HFFc6 (cell line): ENCODE results near the gene BEND2. TPM values are rescaled to one million over a fixed set of nuclear protein-coding genes. Genes with fewer than 3 reads are reported as not detected.
"Not testable (repeated sequence)": the region's sequence is repeated elsewhere in the genome, so short reads cannot be mapped to it uniquely, and the experiment has no call there.

ENCODE experiments used
- DNase-seq: peaks from one replicate; pipeline ENCODE4 v3.0.0-alpha.2; 2018
- H3K27ac Mint-ChIP-seq: 2 replicates; pipeline ENCODE4 v1.8.0; 2020; ENCODE audit warnings: mild to moderate bottlenecking, mixed read lengths
- H3K27me3 Mint-ChIP-seq: 2 replicates; pipeline ENCODE4 v1.8.0; 2021; ENCODE audit warnings: mild to moderate bottlenecking, moderate library complexity, mixed read lengths; ENCODE audit not compliant: insufficient read depth
- H3K36me3 Mint-ChIP-seq: 2 replicates; pipeline ENCODE4 v1.8.0; 2021; ENCODE audit warnings: low read depth, mixed read lengths
- H3K4me1 Mint-ChIP-seq: 2 replicates; pipeline ENCODE4 v1.8.0; 2020; ENCODE audit warnings: low read depth, mixed read lengths
- H3K4me3 Mint-ChIP-seq: 2 replicates; pipeline ENCODE4 v1.8.0; 2020; ENCODE audit warnings: mild to moderate bottlenecking, moderate library complexity, mixed read lengths
- H3K9me3 Mint-ChIP-seq: 2 replicates; pipeline ENCODE4 v1.8.0; 2020; ENCODE audit warnings: mild to moderate bottlenecking, mixed read lengths
- long read RNA-seq: library from polyadenylated mRNA; unstranded; transcript quantifications from one replicate; pipeline ENCODE4 v2.0.0, GENCODE V29; 2019
- total RNA-seq, 6 experiments: library from RNA; stranded (reverse); fragmentation: NEBNext Ultra II Directional; extraction: Animal tissue kit (Norgen Biotek cat#: 25700); gene quantifications; 2 replicates in 1 of 6; 3 replicates in 5 of 6; pipeline ENCODE4 v1.2.3, GENCODE V29; 2021
- TF ChIP-seq, protein P1 (sequence below): fragments of 200-600 bp; sonication (generic); IDR thresholded peaks from 2 replicates; pipeline ENCODE4 v1.5.0; 2021; ENCODE audit warnings: antibody characterized with exemption, mild to moderate bottlenecking

BEND2 gene
- not detected for total RNA-seq
- long read RNA-seq, result 0 reads

DNA sequence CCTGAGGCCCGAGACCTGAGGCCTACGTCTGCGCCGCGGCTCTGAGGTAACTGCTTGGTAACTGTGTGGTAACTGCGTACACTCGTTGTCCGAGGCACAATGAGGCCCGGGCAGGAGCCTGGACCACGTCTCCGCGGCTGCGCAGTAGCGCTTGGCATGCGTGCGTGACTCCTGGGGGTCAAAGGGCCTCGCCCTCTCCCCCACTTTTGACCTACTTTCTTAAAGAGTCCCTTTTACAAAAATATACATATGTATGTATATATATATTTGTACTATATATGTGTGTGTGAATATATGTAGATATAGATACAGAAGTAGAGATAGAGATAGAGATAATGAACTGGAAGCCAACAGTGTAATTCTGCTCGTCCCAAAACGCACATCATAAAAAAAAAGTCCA, at the start of gene BEND2:
BEND2 (minus strand) TSS at position 101 of the 400 bp plus-strand sequence. CDS start 136 bp downstream, outside the sequence.
- Mint-ChIP-seq H3K27ac (no peak within 1 kb of the TSS), H3K36me3 (no peaks in the 10 kb centered on the region), H3K27me3 (peaks cover 1% of the 10 kb centered on the region; the same call in 1 of the 2 replicates), H3K4me3 (no peak within 1 kb of the TSS), H3K4me1 (no peaks in the 10 kb centered on the region), H3K9me3 (peaks cover 4% of the 10 kb centered on the region; the same call in 1 of the 2 replicates)
- no peak for DNase-seq
- TF ChIP-seq, protein P1, sequence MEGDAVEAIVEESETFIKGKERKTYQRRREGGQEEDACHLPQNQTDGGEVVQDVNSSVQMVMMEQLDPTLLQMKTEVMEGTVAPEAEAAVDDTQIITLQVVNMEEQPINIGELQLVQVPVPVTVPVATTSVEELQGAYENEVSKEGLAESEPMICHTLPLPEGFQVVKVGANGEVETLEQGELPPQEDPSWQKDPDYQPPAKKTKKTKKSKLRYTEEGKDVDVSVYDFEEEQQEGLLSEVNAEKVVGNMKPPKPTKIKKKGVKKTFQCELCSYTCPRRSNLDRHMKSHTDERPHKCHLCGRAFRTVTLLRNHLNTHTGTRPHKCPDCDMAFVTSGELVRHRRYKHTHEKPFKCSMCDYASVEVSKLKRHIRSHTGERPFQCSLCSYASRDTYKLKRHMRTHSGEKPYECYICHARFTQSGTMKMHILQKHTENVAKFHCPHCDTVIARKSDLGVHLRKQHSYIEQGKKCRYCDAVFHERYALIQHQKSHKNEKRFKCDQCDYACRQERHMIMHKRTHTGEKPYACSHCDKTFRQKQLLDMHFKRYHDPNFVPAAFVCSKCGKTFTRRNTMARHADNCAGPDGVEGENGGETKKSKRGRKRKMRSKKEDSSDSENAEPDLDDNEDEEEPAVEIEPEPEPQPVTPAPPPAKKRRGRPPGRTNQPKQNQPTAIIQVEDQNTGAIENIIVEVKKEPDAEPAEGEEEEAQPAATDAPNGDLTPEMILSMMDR, result no peak

DNA sequence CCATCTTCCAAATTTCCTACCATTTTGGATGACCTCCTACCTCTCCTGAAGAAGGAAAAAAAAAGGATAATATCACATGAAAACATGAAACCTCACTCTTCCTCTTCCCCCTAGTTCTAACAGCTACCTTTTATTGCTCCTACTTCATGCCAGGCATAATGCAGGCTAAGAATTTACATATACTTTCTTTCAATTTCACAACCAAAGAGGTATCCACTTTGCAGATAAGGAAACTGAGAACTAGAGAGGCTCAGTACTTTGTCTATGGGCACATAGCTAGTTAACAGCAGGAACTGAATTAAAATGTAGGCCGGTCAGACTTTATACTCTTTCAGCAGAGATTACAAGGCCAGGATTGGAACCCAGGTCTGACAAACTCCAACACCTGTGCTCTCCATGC, 34.4 kb upstream of the BEND2 start:
- no peaks in the 10 kb centered on the region for H3K27me3 Mint-ChIP-seq
- H3K4me3 Mint-ChIP-seq, result no peak overlapping the region
- TF ChIP-seq, protein P1, result no peak

DNA sequence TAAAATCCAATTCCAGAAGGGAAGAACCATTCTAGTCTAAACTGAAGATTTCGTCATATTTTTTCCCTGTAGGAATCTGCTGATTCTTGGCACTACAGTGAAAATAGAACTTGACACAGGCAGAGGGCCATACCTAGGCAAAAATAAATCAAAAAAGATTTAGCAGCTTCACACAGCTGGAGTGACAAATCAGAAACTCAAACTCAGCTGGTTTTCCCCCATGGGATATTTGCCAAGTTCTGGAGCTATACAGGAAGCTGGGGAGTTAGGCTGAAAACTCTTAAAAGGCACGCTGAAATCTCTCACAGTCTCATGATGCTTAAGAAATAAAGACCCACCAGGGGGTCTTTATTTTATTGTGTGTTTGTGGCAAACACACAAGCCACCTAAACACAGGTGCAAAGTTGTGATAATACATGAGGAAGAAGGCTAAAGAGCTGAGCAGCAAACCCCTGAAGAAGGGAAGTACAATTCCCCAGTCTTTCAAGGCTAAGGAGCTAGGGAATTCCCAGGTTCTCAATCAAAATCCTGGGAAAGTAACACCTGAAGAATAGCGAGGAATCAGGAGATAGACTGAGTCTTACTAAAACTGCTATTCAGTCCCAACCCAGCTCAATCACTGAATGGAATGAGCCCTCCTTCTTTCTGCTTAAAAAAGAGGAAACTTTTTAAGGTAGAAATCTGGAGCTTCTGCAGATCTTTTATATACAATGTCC, 32.1 kb upstream of the BEND2 start:
- no peak overlapping the region for H3K4me3 Mint-ChIP-seq
- TF ChIP-seq, protein P1, result no peak
- H3K27me3 Mint-ChIP-seq, result no peaks in the 10 kb centered on the region
- no peaks in the 10 kb centered on the region for H3K4me1 Mint-ChIP-seq
- peaks cover 4% of the 10 kb centered on the region; the same call in 1 of the 2 replicates for H3K36me3 Mint-ChIP-seq
- H3K9me3 Mint-ChIP-seq, result no peaks in the 10 kb centered on the region
- no peak for DNase-seq
- H3K27ac Mint-ChIP-seq, result no peak overlapping the region

More for the DNA sequence above, 34.4 kb upstream of the BEND2 start:
- Mint-ChIP-seq H3K4me1 (no peaks in the 10 kb centered on the region), H3K9me3 (no peaks in the 10 kb centered on the region), H3K36me3 (peaks cover 4% of the 10 kb centered on the region; the same call in 1 of the 2 replicates), H3K27ac (no peak overlapping the region)
- no peak for DNase-seq

DNA sequence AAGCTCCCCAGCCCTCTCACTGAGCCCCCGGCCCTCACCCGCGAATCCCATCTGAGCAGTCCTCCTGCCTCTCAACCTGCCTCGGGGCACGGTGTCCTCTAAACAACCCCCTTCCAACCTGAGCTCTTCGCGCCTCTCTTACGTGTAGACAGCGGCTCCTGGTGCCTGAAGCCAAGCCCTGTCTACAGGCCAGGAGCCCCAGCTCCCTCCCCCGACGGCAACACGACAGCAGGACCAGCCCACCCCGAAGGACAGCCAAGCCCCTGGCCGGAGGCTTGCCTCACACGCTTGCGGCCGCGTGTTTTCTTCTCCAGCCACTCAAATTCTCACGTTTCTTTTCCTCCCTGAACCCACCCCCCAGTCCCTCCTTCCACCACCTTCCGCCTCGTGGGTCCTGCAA, 9.0 kb upstream of the BEND2 start:
- DNase-seq, H3K27ac Mint-ChIP-seq, H3K4me3 Mint-ChIP-seq, H3K9me3 Mint-ChIP-seq, H3K4me1 Mint-ChIP-seq, H3K36me3 Mint-ChIP-seq: not testable (repeated sequence)
- peaks cover 10% of the 10 kb centered on the region for H3K27me3 Mint-ChIP-seq

DNA sequence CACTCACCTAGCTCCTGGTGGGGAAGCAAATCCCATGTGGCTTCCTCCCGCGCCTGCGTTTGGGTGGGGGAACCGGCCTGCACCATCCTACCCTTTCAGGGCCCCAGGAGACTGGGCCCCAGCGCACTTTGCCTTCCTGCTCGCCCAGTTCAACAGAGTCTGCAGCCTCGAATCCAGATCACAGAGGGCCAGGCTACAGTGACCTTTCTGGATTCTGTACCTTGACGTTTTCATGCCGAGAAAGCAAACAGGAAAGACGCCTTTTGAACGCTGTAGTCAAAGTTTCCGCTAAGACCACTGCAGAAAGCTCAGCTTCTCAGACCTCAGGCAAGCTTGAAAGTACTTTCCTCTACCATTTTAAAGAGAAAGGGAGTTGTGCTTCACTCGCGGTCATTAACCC, 7.4 kb upstream of the BEND2 start:
- H3K27me3 Mint-ChIP-seq, result peaks cover 10% of the 10 kb centered on the region
- no peaks in the 10 kb centered on the region for H3K36me3 Mint-ChIP-seq
- no peaks in the 10 kb centered on the region; the same call in 1 of the 2 replicates for H3K9me3 Mint-ChIP-seq
- no peak overlapping the region for H3K4me3 Mint-ChIP-seq
- DNase-seq, result no peak
- H3K4me1 Mint-ChIP-seq, result no peaks in the 10 kb centered on the region
- TF ChIP-seq, protein P1, result no peak
- no peak overlapping the region for H3K27ac Mint-ChIP-seq

DNA sequence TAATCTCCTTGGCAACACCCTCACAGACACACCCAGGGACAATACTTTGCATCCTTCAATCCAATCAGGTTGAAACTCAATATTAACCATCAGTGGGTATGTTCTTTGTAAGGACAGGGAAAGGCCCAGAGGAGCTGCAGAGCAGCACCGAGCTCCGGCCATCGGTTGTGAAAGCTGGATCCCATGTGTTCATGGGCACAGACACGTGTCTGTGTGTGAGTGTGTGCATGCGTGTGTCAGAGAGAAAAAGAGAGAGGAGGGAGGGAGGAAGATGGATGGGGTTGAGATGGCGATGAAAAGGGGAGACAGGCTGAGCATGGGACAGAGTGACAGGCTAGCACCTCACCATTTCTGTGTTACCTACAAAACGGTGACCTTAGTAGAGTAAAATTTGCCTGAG, 6.8 kb upstream of the BEND2 start:
- TF ChIP-seq, protein P1, result no peak
- no peaks in the 10 kb centered on the region; the same call in 1 of the 2 replicates for H3K9me3 Mint-ChIP-seq
- H3K27me3 Mint-ChIP-seq, result peaks cover 10% of the 10 kb centered on the region
- no peaks in the 10 kb centered on the region for H3K36me3 Mint-ChIP-seq
- H3K4me3 Mint-ChIP-seq, result no peak overlapping the region
- H3K4me1 Mint-ChIP-seq, result no peaks in the 10 kb centered on the region
- no peak for DNase-seq
- H3K27ac Mint-ChIP-seq, result no peak overlapping the region
